ES-I3 (cell line): ENCODE measurements around the gene XPC.

Source experiments
- H3K36me3 ChIP-seq: 2 replicates; pipeline ENCODE4 v1.6.1; 2013; ENCODE audit warnings: mild to moderate bottlenecking, low read length, control low read depth, moderate library complexity; ENCODE audit not compliant: insufficient read depth
- H3K4me1 ChIP-seq: 2 replicates; pipeline ENCODE4 v1.6.1; 2013; ENCODE audit warnings: mild to moderate bottlenecking, control low read depth, low read length; ENCODE audit not compliant: insufficient read depth
- H3K9ac ChIP-seq: 2 replicates; pipeline ENCODE4 v1.6.1; 2013; ENCODE audit warnings: low read depth, mild to moderate bottlenecking, low read length, moderate library complexity
- H3K9me3 ChIP-seq: 2 replicates; pipeline ENCODE4 v1.6.1; 2013; ENCODE audit warnings: mild to moderate bottlenecking, low read length, moderate library complexity; ENCODE audit not compliant: control insufficient read depth, insufficient read depth

The XPC gene

GRCh38 chr3:14213066-14213774 lies 34.8 kb upstream of the XPC start:
- H3K36me3 ChIP-seq, result no peaks in the 10 kb centered on the region
- no peaks in the 10 kb centered on the region; the same call in 1 of the 2 replicates for H3K9me3 ChIP-seq
- H3K4me1 ChIP-seq, result peaks cover 18% of the 10 kb centered on the region
- H3K9ac ChIP-seq, result no peak overlapping the region

- H3K4me1 ChIP-seq, result peaks cover 18% of the 10 kb centered on the region
- no peaks in the 10 kb centered on the region for H3K9me3 ChIP-seq
- H3K36me3 ChIP-seq, result no peaks in the 10 kb centered on the region
- H3K9ac ChIP-seq, result no peak overlapping the region
Observed at GRCh38 chr3:14212032-14212431, 33.6 kb upstream of the XPC start.

DNA sequence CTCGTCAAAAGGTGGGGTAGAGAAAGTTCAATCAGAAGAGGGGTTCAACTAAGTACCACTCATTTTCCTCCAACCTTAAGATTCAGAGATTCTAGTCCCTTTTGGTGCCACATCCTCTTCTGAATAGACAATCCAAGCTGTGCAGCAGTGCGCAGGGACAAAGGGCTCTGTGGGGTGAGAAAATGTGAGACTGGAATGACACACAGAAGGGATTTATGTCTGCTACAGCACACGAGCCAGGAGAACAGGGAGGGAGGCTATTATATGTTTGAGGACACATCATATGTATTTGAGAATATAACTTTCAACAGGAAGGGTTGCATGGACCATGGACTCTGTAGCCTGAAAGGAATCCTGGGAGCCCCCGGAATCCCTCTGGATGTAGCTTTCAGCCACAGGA lies 33.2 kb upstream of the XPC start:
- Histone ChIP-seq H3K9ac (no peak overlapping the region), H3K36me3 (no peaks in the 10 kb centered on the region), H3K9me3 (no peaks in the 10 kb centered on the region), H3K4me1 (peaks cover 18% of the 10 kb centered on the region)

GRCh38 chr3:14210843-14211594 lies 32.6 kb upstream of the XPC start:
- Histone ChIP-seq H3K9ac (no peak overlapping the region), H3K36me3 (no peaks in the 10 kb centered on the region), H3K4me1 (peaks cover 18% of the 10 kb centered on the region), H3K9me3 (no peaks in the 10 kb centered on the region)

DNA sequence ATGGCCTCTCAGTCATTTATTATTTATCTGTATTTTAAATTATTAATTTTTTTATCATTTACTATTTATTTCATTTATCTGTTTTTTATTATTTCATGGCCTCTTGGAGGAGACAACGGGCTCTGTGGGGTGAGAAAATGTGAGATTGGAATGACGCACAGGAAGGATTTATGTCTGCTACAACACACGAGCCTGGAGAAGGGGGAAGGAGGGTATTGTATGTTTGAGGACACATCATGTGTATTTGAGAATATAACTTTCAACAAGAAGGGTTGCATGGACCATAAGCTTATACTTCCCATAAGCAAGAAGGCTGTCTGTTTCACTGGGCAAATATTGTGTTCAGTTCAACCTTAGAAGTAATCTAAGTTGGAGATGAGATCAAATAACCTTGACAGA lies 31.9 kb upstream of the XPC start:
- Histone ChIP-seq H3K4me1 (peaks cover 18% of the 10 kb centered on the region), H3K9ac (no peak overlapping the region), H3K9me3 (no peaks in the 10 kb centered on the region), H3K36me3 (no peaks in the 10 kb centered on the region)

DNA sequence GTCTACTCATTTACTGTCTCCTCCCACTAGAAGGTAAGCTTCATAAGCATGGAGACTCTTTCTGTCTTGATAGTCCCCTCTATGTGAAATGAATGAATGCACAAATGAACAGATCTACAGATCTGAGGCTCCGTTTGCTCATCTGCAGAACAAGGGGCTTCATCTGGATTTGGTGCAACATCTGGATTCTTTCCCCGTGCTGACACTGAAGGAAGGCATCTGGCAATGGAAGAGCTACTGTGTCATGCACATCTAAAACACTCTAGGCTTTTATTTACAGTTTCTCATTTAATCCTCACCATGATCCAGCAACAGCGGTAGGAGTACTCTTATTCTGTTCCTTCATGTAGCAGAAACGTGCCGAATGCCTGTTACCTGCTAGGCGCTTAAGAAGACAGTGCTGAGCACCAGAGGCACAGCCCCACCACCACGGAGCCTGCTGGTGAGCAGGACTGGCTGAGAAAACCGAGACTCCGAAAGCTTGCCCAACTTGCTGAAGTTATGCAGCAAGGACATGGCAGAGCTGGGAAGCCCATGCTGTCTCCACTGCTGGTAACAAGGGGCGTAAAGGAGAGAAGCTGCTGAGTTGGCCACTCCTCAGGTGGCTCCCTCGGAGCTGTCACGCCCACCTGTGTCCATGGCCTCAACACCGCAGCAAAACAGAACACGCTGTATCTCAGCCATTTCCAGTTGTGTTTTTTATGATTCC lies 31.3 kb upstream of the XPC start:
- no peaks in the 10 kb centered on the region for H3K9me3 ChIP-seq
- H3K36me3 ChIP-seq, result no peaks in the 10 kb centered on the region
- H3K9ac ChIP-seq, result no peak overlapping the region
- peaks cover 18% of the 10 kb centered on the region for H3K4me1 ChIP-seq

- Histone ChIP-seq H3K4me1 (peaks cover 19% of the 10 kb centered on the region), H3K36me3 (no peaks in the 10 kb centered on the region), H3K9ac (no peak overlapping the region), H3K9me3 (no peaks in the 10 kb centered on the region)
Observed at GRCh38 chr3:14208977-14209394, 30.6 kb upstream of the XPC start.

- Histone ChIP-seq H3K4me1 (peaks cover 24% of the 10 kb centered on the region), H3K9ac (no peak overlapping the region), H3K36me3 (no peaks in the 10 kb centered on the region), H3K9me3 (no peaks in the 10 kb centered on the region)
Observed at GRCh38 chr3:14208168-14208567, 29.8 kb upstream of the XPC start.

DNA sequence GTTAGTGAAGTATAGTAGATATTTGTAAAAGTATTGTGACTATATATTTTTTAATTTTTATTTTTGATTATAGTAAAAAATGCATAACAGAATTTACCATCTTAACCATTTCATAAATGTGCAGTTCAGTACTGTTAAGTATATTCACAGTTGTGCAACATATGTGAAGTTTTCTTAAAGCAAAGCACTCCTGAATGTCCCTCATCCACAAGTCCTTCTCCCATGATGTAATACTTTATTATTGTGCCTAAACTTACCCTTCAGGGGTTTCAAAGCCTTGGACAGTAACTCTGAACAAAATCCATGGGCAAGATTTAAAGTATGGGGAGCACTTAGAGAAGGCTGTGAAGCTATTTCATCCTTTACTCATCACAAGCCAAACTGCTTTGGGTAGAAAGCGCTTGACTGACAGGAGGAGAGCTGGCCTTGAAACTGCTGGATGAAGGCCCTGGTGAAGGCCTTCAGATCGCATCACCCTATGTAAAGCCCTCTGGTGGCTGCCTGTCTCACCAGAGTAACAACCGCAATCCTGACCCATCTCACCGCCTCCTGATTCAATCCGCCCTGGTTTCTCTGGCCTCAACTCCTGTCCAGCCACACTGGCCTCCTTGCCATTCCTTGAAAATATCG lies 28.3 kb upstream of the XPC start:
- Histone ChIP-seq H3K9me3 (no peaks in the 10 kb centered on the region), H3K36me3 (no peaks in the 10 kb centered on the region), H3K4me1 (peaks cover 24% of the 10 kb centered on the region), H3K9ac (no peak overlapping the region)

- H3K9me3 ChIP-seq, result no peaks in the 10 kb centered on the region
- H3K9ac ChIP-seq, result no peak overlapping the region
- H3K4me1 ChIP-seq, result peaks cover 9% of the 10 kb centered on the region
- H3K36me3 ChIP-seq, result no peaks in the 10 kb centered on the region; the same call in 1 of the 2 replicates
Observed at GRCh38 chr3:14204515-14205284, 26.3 kb upstream of the XPC start.

GRCh38 chr3:14203521-14204079 lies 25.2 kb upstream of the XPC start:
- no peak overlapping the region for H3K9ac ChIP-seq
- no peaks in the 10 kb centered on the region; the same call in 1 of the 2 replicates for H3K36me3 ChIP-seq
- peaks cover 6% of the 10 kb centered on the region for H3K4me1 ChIP-seq
- H3K9me3 ChIP-seq, result no peaks in the 10 kb centered on the region

DNA sequence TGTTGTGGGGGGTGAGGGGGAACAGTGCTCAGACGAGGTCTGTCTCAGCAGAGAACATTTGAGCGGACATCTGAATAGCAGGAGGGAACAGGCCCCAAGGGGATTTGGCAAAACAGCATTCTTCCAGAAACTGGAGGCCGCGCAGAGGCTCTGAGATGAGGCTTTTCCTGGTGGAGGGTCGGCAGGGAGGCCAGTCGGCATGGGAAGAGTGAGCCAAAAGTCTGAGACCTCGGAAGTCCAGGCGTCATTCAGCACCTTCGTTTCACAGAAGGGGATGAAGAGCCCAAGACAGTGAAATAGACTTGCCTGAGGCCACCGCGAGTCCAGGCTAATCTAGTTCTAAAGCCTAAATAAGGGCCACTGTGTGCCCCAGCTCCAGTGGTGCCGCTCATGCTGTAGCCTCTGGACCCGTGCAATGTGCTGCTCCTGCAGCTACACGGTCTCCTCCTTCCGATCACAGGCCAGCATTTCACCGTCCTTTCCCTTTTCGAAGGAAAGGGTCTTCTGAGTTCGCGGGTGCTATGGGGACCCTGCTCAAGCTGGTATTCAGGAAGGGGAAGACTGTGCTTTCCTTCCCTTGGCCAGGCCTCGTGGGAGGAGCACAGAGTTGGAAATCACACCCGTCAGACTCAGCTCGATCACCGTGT lies 24.6 kb upstream of the XPC start:
- H3K36me3 ChIP-seq, result no peaks in the 10 kb centered on the region; the same call in 1 of the 2 replicates
- H3K9me3 ChIP-seq, result no peaks in the 10 kb centered on the region
- H3K4me1 ChIP-seq, result peaks cover 6% of the 10 kb centered on the region
- H3K9ac ChIP-seq, result no peak overlapping the region

DNA sequence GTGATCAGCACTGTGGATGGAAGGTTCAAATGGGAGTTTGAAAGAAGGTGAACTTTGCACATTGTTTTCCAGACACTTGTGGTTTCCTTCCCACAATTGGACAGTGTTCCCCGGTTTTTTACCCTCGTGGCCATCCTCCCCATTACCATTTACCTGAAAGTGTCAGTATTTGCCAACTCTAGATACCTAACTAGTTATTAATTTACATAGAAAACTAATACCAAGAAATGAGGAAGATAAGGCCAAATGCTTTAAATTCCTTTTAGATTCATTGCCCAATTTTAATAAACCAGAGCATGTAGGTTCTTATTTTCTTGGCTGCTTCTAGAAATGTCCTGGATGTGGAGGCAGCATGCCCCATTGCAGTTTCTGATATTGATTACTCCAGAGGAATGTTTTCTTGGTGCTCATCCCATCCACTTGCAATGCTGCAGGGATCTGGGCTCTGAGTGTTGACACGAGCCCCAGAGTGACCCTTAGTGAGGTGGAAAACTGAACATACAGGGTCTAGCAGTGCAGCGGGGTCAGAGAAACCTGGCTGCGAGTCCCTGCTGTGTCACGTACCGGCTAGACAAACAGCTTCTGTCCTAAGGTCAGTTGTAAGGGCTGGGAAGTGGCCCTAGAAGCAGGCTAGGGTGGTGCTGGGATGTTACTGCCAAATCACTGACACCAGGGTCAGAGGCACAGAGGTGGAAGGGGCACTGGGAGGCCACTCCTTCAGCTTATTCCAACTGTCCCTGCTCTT lies 23.7 kb upstream of the XPC start:
- Histone ChIP-seq H3K9me3 (no peaks in the 10 kb centered on the region), H3K36me3 (peaks cover 2% of the 10 kb centered on the region), H3K4me1 (peaks cover 6% of the 10 kb centered on the region), H3K9ac (no peak overlapping the region)
